IMR-90 (cell line): ENCODE data around the gene VGF.

Source experiments
- BHLHE40 ChIP-seq: fragments of 150-350 bp; IDR thresholded peaks from 2 replicates; pipeline ENCODE4 v1.6.1; 2016; ENCODE audit warnings: mild to moderate bottlenecking, low read depth, low read length
- TF ChIP-seq, protein P1 (sequence below): conservative IDR thresholded peaks from 2 replicates; pipeline ENCODE4 v1.5.1; 2012; ENCODE audit warnings: mild to moderate bottlenecking, low read depth, low read length, improper control_type of control experiment

DNA sequence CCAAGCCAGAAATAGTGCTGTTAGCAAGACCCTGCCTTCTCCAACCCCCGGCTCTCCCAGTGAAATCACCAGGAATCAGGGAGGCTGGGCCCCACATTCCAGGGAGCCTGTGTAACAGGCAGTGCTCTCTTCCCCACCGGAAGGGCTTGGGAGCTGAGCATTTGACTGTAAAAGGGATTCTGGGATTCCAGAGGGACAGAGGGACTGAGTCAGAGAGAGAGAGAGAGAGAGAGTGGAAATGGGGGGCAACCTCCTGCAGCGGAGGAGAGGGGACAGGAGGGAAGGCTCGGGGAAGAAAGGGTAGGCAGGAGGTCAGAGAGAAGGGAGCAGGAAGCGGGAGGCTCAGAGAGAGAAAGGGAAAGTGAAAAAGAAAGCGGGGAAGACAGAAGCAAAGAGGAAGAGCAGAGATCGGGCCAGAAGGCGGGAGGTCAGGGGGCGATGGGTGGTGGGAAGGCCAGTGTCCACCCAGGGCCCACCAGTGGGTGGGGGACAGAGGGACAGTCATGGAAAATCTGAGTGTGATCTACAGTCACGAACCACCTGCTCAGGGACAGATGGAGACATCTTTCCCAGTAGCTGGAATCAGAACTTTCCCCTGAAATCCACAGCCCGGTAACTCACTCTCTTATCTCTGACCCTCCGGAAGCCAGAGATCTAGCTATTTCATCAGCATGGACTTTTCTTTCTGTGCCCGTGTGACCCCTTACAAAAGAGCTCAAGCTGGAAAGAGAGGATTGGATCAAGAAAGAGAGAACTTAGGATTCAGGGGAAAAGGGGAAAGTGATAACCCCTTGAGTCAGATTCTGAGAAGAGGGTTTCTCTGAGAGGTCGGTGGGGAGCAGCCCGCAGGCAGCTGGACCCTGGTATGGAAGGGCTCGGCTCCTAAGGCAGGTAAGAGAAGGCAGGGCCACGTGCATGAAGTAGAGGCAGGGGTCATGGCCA, 43.1 kb downstream of the VGF start:
- TF ChIP-seq, protein P1, sequence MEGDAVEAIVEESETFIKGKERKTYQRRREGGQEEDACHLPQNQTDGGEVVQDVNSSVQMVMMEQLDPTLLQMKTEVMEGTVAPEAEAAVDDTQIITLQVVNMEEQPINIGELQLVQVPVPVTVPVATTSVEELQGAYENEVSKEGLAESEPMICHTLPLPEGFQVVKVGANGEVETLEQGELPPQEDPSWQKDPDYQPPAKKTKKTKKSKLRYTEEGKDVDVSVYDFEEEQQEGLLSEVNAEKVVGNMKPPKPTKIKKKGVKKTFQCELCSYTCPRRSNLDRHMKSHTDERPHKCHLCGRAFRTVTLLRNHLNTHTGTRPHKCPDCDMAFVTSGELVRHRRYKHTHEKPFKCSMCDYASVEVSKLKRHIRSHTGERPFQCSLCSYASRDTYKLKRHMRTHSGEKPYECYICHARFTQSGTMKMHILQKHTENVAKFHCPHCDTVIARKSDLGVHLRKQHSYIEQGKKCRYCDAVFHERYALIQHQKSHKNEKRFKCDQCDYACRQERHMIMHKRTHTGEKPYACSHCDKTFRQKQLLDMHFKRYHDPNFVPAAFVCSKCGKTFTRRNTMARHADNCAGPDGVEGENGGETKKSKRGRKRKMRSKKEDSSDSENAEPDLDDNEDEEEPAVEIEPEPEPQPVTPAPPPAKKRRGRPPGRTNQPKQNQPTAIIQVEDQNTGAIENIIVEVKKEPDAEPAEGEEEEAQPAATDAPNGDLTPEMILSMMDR, result no peak
- TF ChIP-seq BHLHE40, result no peak
